DOHH2 (cell line): ENCODE results near the gene MTMR10.

ENCODE experiments used
- EZH2phosphoT487 ChIP-seq: fragments of 200-600 bp; sonication (generic); IDR thresholded peaks from 2 replicates; pipeline ENCODE4 v1.6.1; 2017; ENCODE audit warnings: borderline replicate concordance, mild to moderate bottlenecking, antibody characterized with exemption, low read length, moderate library complexity, mixed read lengths
- TF ChIP-seq, protein P1 (sequence below): fragments of 200-600 bp; sonication (generic); IDR thresholded peaks from one replicate; pipeline ENCODE4 v1.5.1; 2014; ENCODE audit warnings: antibody characterized with exemption, mild to moderate bottlenecking, low read depth, low read length; ENCODE audit not compliant: poor library complexity, severe bottlenecking

DNA sequence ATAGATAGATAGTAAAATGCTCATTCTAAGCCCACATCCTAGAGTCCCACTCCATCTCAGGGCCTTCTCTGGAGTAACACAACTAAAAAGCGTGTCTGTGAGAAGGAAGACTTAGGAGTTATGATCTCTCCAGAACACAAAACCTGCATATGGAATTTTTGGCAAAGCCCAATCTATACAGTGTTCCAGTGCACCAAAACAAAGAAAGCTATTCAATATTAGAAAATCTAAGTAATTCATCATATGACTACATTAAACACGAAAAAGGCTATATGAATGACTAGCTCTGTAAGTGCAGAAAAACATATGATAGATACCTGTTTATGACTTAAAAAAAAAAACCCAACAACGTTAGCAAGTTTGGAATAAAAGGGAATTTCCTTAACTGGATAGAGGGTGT lies 27.7 kb downstream of the MTMR10 start:
- TF ChIP-seq, protein P1, sequence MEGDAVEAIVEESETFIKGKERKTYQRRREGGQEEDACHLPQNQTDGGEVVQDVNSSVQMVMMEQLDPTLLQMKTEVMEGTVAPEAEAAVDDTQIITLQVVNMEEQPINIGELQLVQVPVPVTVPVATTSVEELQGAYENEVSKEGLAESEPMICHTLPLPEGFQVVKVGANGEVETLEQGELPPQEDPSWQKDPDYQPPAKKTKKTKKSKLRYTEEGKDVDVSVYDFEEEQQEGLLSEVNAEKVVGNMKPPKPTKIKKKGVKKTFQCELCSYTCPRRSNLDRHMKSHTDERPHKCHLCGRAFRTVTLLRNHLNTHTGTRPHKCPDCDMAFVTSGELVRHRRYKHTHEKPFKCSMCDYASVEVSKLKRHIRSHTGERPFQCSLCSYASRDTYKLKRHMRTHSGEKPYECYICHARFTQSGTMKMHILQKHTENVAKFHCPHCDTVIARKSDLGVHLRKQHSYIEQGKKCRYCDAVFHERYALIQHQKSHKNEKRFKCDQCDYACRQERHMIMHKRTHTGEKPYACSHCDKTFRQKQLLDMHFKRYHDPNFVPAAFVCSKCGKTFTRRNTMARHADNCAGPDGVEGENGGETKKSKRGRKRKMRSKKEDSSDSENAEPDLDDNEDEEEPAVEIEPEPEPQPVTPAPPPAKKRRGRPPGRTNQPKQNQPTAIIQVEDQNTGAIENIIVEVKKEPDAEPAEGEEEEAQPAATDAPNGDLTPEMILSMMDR = no peak
- TF ChIP-seq EZH2phosphoT487 = no peak
